HepG2 (cell line): ENCODE results near the gene ROBO2. TPM values are rescaled to one million over a fixed set of nuclear protein-coding genes. Genes with fewer than 3 reads are reported as not detected.

ENCODE experiments used
- ATAC-seq: fragments of 200-7000 bp; cut with Tn5 transposase; 3 replicates; pipeline ENCODE4 v1.9.1; 2020; ENCODE audit warnings: mild to moderate bottlenecking, moderate library complexity
- BruUV-seq: library from RNA; stranded (reverse); fragments of 400-500 nt; replicated peaks from 2 replicates; lab custom pipeline; 2021; lab: Mats Ljungman, UMichigan
- CTCF ChIA-PET: fragments of 300-600 bp; formaldehyde crosslinking; extraction: SDS; loops from one replicate; lab custom pipeline; 2021; ENCODE audit warnings: low total read pairs, inconsistent platforms, low intra/inter-chr PET ratio; lab: Yijun Ruan, JAX
- POLR2A ChIA-PET: fragments of 350-600 bp; sonication (Branson Sonifier 250); formaldehyde crosslinking; loops from one replicate; lab custom pipeline; 2020; ENCODE audit warnings: antibody characterized with exemption, inconsistent platforms; lab: Yijun Ruan, JAX
- DNase-seq: peaks from one replicate; pipeline ENCODE4 v3.0.0-alpha.2; 2015; ENCODE audit warnings: low spot score
- FAIRE-seq: peaks from 3 replicates; lab custom pipeline; 2011; peaks lifted over from hg19 to GRCh38; lab: Jason Lieb, UNC
- H2AFZ ChIP-seq: one replicate; pipeline ENCODE4 v1.6.1; 2011; ENCODE audit warnings: low read length, inconsistent platforms
- H3K27ac ChIP-seq: fragments of 300-600 bp; 3 replicates; pipeline ENCODE4 v1.8.0; 2011; ENCODE audit warnings: mixed run types, mild to moderate bottlenecking, mixed read lengths, low read length, inconsistent platforms; ENCODE audit not compliant: insufficient read depth; ENCODE audit errors: extremely low read length
- H3K27me3 ChIP-seq, 2 experiments: fragments of 200-600 bp in 1 of 2; 2 replicates in 1 of 2; 3 replicates in 1 of 2; pipeline versions ENCODE4 v1.6.0 to v1.8.0; 2011; ENCODE audit warnings: low read length in 2 of 2, mild to moderate bottlenecking in 2 of 2, moderate library complexity in 2 of 2, inconsistent platforms in 1 of 2; ENCODE audit not compliant: insufficient read depth in 2 of 2, control insufficient read depth in 1 of 2
- H3K36me3 ChIP-seq, 2 experiments: fragments of 200-600 bp in 1 of 2; replicated peaks in 1 of 2; 2 replicates in 1 of 2; 3 replicates in 1 of 2; pipeline versions ENCODE4 v1.5.1 to v1.8.0; 2011; ENCODE audit warnings: low read length in 2 of 2, inconsistent platforms in 1 of 2; ENCODE audit not compliant: insufficient read depth in 2 of 2, control insufficient read depth in 1 of 2
- H3K4me1 ChIP-seq: 2 replicates; pipeline ENCODE4 v1.5.1; 2012; ENCODE audit warnings: low read length, inconsistent platforms; ENCODE audit not compliant: insufficient read depth
- H3K4me2 ChIP-seq: 2 replicates; pipeline ENCODE4 v1.6.0; 2011; ENCODE audit warnings: low read depth, low read length, inconsistent platforms
- H3K4me3 ChIP-seq, 3 experiments: fragments of 200-600 bp in 1 of 3; sonication (generic), shearing (Covaris generic) in 1 of 3; replicated peaks in 1 of 3; 2 replicates each; pipeline ENCODE4 v1.5.1; 2011 to 2016; ENCODE audit warnings: low read length in 3 of 3, inconsistent platforms in 2 of 3, low read depth in 2 of 3, mild to moderate bottlenecking in 2 of 3, control low read depth in 1 of 3, mixed read lengths in 1 of 3; ENCODE audit not compliant: insufficient read depth in 1 of 3
- H3K79me2 ChIP-seq: one replicate; pipeline ENCODE4 v1.6.1; 2011; ENCODE audit warnings: low read length, inconsistent platforms; ENCODE audit not compliant: insufficient read depth
- H3K9ac ChIP-seq: 2 replicates; pipeline ENCODE4 v1.6.0; 2011; ENCODE audit warnings: mild to moderate bottlenecking, low read depth, low read length, inconsistent platforms; ENCODE audit not compliant: insufficient read depth
- H3K9me3 ChIP-seq: 2 replicates; pipeline ENCODE4 v1.5.1; 2012; ENCODE audit warnings: mild to moderate bottlenecking, low read length
- H4K20me1 ChIP-seq: 2 replicates; pipeline ENCODE4 v1.6.0; 2011; ENCODE audit warnings: inconsistent platforms, mild to moderate bottlenecking, low read length, moderate library complexity; ENCODE audit not compliant: insufficient read depth
- DRAP1 ChIP-seq: IDR thresholded peaks from 2 replicates; pipeline ENCODE4 v1.6.1; 2016; ENCODE audit warnings: missing genetic modification reagents, missing compliant biosample characterization
- EED ChIP-seq: sonication (generic); formaldehyde crosslinking; IDR thresholded peaks from 2 replicates; pipeline ENCODE4 v1.5.0; 2020; ENCODE audit warnings: mild to moderate bottlenecking, missing genetic modification reagents
- EZH2 ChIP-seq: conservative IDR thresholded peaks from 2 replicates; pipeline ENCODE4 v1.6.1; 2012; ENCODE audit warnings: mild to moderate bottlenecking, low read depth, low read length, moderate library complexity
- FOXP4 ChIP-seq: sonication (generic); formaldehyde crosslinking; IDR thresholded peaks from 2 replicates; pipeline ENCODE4 v1.4.0; 2020; ENCODE audit warnings: missing genetic modification reagents
- HOMEZ ChIP-seq: IDR thresholded peaks from 2 replicates; pipeline ENCODE4 v1.6.1; 2016; ENCODE audit warnings: low read depth
- MAF1 ChIP-seq: sonication (generic); formaldehyde crosslinking; IDR thresholded peaks from 2 replicates; pipeline ENCODE4 v1.5.0; 2020; ENCODE audit warnings: missing genetic modification reagents, borderline replicate concordance
- MIXL1 ChIP-seq: IDR thresholded peaks from 2 replicates; pipeline ENCODE4 v1.6.1; 2016
- MNT ChIP-seq: fragments of 450-650 bp; IDR thresholded peaks from 2 replicates; pipeline ENCODE4 v1.6.1; 2016
- ZBTB49 ChIP-seq: sonication (generic); formaldehyde crosslinking; IDR thresholded peaks from 2 replicates; pipeline ENCODE4 v1.4.0; 2020; ENCODE audit warnings: missing genetic modification reagents, borderline replicate concordance
- ZSCAN30 ChIP-seq: sonication (generic); formaldehyde crosslinking; IDR thresholded peaks from 2 replicates; pipeline ENCODE4 v1.5.0; 2020; ENCODE audit warnings: mild to moderate bottlenecking, missing genetic modification reagents
- WGBS: methylation state at CpG from one replicate; pipeline ENCODE4 v1.1.6; 2017; ENCODE audit warnings: low lambda C conversion rate; 5-methylcytosine and 5-hydroxymethylcytosine counted together
- in situ Hi-C: cut with HindIII; loops from 2 replicates; pipeline ENCODE4 v1.10.0; 2017; ENCODE audit warnings: low pct_unique_long_range_greater_than_20kb; ENCODE audit not compliant: extremely low pct_ligation_motif_present
- intact Hi-C: fragments of 100-400 bp; cut with micrococcal nuclease; formaldehyde crosslinking; loops from one replicate; pipeline ENCODE4 v1.10.0; 2022; ENCODE audit not compliant: unreplicated experiment
- polyA plus RNA-seq, 8 experiments: library from polyadenylated mRNA; depleted of rRNA in 3 of 8; stranded (reverse) in 7 of 8; unstranded in 1 of 8; fragments of >200 nt; fragmentation: Illumina TruSeq in 4 of 8; extraction: Trizol in 4 of 8; gene quantifications; 2 replicates each; pipeline versions ENCODE4 v1.2.1 to v1.2.3, GENCODE V29; 2011 to 2016; ENCODE audit warnings: low read depth in 4 of 8, missing spikeins in 1 of 8, mixed read lengths in 1 of 8; ENCODE audit not compliant: insufficient read depth in 1 of 8
- total RNA-seq, 5 experiments: library from RNA; depleted of rRNA; stranded (reverse); fragments of >200 nt; fragmentation: Illumina TruSeq; extraction: Trizol; gene quantifications; 2 replicates each; pipeline ENCODE4 v1.2.3, GENCODE V29; 2016; ENCODE audit warnings: low read depth in 1 of 5

ROBO2 gene
- total and polyA plus RNA-seq, 2 of the 13 experiments (the other 11 are each of a cell fraction or from before 2014, with no cell fraction given): not detected

- CTCF ChIA-PET: no interaction called here
- no peak for FAIRE-seq
- BruUV-seq: no TSS peak
Measured at GRCh38 chr3:77232557-77232956, 192.7 kb downstream of the ROBO2 start.

More at GRCh38 chr3:77232557-77232956, 192.7 kb downstream of the ROBO2 start:
- intact Hi-C loops: no loop called here
- Histone ChIP-seq H3K79me2 (no peaks in the 10 kb centered on the region), H2AFZ (no peak overlapping the region), H3K27ac (no peak overlapping the region), H3K27me3 (no peaks in the 10 kb centered on the region), H4K20me1 (no peaks in the 10 kb centered on the region), H3K4me3 (no peak overlapping the region), H3K4me1 (no peaks in the 10 kb centered on the region), H3K36me3 (no peaks in the 10 kb centered on the region), H3K4me2 (no peak overlapping the region), H3K9me3 (no peaks in the 10 kb centered on the region), H3K9ac (no peak overlapping the region)
- TF ChIP-seq MNT (no peak), FOXP4 (CRISPR knock-in tag) (no peak), MAF1 (CRISPR knock-in tag) (no peak), EZH2 (no peak), ZSCAN30 (no peak), ZBTB49 (CRISPR knock-in tag) (no peak), EED (CRISPR knock-in tag) (no peak), MIXL1 (CRISPR knock-in tag) (no peak), DRAP1 (CRISPR knock-in tag) (no peak), HOMEZ (CRISPR knock-in tag) (no peak)
- ATAC-seq (no peak), DNase-seq (no peak)
- POLR2A ChIA-PET: no interaction called here
- 90% methylated on average over 2 of the region's 2 CpGs for WGBS
- in situ Hi-C loops: no loop called here
